Suppressor macrophage treated with lipopolysaccharide for 1 hour (primary cell): ENCODE data around the gene SIRPA.

Experiments used
- DNase-seq, 3 donors: peaks; one replicate each; pipeline ENCODE4 v3.0.0-alpha.2; 2020 to 2022

SIRPA gene

GRCh38 chr20:1870792-1871550 is 24.2 kb upstream of the SIRPA start:
- DNase-seq, result peak; percentile 57 to 70 (median 60)

DNA sequence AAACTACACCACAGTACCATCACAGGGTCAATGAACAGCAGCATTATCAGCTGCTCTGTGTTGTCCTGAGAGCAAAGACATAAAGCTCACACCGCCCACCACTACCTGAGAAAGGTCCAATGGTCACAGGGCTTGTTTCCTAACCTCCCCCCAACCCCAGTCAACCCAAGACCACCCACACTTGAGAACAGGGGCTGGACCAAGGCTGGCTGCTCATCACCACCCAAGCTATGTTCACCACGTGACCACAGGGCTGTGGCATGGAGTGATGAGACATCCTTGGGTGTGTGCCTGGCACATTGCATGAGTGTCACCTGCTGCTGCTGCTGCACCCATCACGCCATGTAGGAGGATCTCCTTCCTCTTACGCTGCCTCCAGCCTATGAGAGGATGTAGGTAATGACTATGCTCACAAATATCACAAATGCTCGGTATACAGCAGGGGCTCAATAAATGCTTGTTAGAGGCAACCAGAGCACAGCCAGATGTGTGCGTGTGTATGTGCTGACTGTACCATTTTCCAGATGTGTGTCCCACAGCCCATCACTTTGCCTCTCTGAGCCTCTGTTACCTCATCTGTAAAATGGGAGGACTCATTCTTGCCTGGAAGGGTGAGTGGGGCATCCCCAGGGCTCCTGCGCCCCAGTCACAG is 23.3 kb upstream of the SIRPA start:
- peak; percentile 59 to 75 (median 75) for DNase-seq

DNA sequence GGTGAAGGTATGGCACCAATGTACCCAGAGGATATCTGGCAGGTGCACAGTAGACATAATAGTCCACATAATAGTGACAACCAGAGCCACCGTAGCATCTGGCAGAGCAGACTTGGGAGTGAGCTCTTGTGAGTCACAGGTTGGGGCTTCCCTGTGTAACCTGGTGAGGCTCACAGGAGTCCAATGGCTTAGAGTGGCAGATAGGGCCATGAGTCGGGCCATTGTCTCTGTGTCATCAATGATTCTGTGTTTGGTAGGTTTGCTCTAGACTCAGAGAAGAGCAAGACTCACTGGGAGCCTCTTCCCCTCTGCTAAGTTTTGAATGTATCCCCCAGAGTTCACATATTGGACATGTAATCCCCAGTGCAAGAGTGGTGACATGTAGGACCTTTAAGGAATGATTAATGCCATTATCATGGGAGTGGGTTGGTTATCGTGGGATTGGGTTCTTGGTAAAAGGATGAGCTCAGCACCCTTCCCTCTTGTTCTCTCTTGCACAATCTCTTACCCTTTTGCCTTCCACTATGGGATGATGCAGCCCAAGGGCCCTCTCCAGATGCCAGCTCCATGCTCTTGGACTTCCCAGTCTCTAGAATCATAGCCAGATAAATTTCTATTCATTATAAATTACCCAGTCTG is 22.6 kb upstream of the SIRPA start:
- DNase-seq, result peak; percentile 55 to 79 (median 59)

DNA sequence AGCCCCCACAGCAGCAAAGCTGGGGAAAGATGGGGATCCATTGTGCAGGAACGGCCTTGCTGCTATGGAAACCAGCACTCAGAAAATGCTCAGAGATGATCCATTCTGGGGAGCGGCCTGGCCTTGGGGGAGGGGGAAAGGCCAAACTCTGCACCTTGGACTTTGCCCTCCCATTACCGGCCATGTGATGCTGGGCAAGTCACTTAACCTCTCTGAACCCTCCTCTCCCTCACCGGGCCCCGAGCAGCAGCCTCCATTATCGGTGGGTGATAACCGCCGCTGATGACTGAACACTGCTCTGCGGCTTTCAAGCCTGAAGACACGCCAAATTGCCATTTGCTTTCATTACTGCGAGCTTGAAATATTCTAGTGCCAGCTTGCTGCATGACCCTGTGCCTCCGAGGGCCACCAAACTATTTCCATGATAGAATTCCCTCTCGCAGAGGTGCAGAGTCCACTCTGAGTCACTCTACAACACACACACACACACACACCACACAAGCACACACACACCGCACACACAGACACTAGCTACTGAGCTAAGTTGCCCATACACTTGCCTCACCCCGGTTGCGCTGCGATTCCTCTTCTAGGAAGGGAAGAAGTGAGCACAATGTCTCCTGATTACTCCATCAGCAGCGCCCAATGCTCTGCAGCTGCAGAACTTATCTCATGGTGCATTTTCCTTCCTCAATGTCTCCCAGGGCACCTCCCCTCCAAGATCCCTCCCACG is 20.6 kb upstream of the SIRPA start:
- DNase-seq, result peak; percentile 82 to 91 (median 91)

DNA sequence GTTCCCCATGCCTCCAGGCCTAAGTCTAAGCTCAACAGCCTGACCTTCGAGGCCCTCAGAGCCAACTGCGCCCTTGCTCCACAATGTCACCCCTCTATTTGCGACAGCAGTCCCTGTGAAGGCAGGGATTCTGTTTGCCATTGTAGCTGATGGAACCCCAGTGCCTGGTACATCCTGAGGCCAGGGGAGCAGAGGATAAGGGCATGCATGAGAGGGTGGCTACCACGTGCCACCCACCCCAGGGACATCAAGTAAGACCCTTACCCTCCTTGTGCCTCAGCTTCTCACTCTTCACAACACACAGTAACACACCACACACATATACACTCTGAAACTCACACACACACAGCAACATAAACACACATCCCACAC is 20.0 kb upstream of the SIRPA start:
- DNase-seq, result no peak

DNA sequence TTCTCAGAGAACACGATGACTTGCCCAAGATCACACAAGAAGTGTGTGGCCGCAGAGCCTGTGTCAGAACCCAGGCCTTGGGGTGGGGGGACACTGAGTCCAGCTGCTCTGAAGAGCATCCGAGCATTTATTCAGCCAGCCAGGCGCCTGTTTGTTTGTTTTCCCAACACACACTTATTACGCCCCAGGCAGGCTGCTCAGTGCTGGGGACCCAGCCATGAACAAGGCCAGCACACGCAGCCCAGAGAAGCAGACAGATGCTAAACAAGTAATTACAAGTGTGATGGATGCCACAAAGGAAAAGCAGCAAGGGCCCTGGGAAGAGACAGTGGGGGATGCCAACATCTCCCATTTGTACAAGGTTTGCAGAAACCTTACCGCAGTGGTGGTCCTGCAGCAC is 19.4 kb upstream of the SIRPA start:
- DNase-seq, result no peak

- no peak for DNase-seq
Observed at GRCh38 chr20:1876217-1876921, 18.8 kb upstream of the SIRPA start.

- DNase-seq, result peak in 1 of 3 donors; percentile 78
Observed at GRCh38 chr20:1876975-1877608, 18.1 kb upstream of the SIRPA start.

DNA sequence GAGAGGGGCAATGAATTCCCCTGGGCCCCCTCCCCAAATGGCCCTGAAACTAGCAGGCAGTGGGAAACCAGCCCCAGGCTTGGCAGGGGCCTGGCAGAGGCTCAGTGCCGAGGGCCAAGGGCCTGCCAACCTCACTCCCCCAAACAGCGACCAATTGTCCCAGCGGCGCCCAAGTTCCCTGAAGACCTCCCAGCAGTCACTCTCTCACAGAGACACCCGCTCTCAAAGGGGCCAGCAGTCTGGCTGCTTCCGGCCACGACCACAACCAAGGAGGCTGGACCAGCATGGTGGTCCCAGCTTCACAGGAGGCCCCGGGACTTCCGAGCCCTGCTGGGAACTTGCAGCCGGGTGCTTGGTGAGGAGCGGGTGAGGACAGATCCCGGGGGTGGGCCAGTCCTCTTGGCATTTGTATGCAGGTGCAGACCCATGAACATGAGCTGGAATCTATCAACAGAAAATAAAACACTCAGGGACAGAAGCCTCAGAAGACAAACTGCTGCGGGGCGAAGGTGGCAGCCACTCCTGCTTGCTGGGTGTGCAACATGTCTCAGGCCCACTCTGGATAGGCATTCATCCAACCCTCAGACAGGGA is 17.5 kb upstream of the SIRPA start:
- no peak for DNase-seq

- no peak for DNase-seq
Observed at GRCh38 chr20:1879369-1879768, 15.8 kb upstream of the SIRPA start.

DNA sequence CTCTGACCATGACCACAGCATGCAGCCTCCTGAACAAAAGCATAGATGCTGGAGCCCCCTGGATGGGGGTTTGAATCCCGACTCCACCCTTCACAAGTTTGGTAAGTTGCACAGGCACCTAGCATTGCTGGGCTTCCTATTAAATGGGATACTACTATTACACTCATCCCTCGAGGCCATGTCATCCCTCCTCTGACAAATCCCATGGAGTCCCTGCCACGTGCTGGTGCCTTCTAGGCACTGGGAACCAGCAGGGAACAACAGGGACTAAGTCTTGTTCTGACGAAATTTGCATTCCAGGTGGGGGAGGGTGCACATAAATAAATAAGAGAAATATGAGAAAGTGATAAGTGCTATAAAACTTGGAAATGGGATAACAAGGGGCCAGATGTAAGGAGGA is 15.3 kb upstream of the SIRPA start:
- no peak for DNase-seq

- peak in 2 of 3 donors; percentile 47 to 51 for DNase-seq
Observed at GRCh38 chr20:1880529-1881239, 14.5 kb upstream of the SIRPA start.

DNA sequence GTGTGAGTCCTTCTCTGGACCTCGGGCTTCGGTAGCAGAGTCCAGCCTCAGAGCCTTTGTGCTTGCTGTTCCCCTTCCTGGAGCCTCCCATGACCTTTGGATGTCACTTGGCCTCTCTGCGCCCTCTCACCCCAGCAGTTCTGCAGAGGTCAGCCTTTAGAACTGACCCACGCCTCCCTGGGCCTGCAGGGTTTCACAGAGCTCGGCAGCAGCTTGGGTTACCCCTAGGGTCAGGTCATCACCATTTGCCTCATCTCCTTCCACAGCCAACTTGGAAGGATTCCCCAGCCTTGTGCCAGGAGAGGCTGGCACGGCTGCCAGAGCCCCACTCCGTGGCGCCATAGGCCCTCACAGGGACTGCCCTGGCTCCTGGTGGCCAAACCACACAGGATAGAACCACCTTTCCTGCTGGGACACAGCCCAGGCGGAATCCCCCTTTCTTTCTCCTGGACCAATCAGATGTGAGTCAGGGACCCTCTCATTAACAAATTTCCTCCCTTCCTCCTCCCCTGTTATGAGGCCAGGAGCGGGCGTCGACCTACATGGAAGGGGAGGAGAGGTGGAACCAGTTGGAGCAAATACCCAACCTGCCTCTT is 13.9 kb upstream of the SIRPA start:
- peak; percentile 57 to 67 (median 63) for DNase-seq

DNA sequence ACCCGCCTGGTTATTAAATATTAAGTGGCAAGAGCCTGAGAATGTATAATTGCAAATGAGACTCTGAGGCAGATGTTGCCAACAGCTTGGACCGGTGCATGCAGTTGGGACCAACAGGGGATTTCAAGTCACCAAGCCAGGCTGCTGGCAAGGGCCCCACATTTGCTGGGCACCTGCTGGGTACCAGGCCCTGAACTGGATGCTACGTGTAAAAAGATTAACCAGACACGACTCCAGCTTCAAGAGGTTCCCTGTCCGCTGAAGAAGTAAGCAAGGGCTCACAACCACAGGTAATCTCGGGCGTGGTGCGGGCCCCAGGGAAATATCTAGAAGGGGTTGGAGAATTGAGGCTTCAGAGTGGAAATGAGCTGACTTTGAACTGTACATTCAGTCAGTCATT is 13.2 kb upstream of the SIRPA start:
- no peak for DNase-seq

GRCh38 chr20:1883986-1884385 is 11.2 kb upstream of the SIRPA start:
- DNase-seq, result no peak

- no peak for DNase-seq
Observed at GRCh38 chr20:1885254-1885653, 10.0 kb upstream of the SIRPA start.

- no peak for DNase-seq
Observed at GRCh38 chr20:1885940-1886693, 9.1 kb upstream of the SIRPA start.

DNA sequence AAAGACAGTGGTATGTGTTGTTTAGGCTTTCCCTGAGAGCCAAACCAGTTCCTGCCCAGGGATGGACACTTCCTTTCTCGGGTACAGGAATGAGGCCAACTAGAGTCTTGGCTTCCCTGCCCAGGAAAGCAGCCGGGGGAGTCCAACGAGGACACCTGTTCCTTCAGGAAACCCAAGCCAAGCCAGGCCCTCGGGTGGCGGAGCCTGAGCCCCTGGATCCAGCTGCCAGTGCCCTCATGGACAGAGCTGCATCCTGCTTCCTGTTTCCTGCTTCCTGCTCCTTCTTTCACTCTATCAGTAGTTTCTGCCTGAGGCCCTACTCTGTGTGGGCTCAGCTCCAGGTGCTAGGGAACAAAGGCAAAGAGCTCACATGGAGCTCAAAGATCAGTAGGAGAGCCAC is 7.9 kb upstream of the SIRPA start:
- no peak for DNase-seq

DNA sequence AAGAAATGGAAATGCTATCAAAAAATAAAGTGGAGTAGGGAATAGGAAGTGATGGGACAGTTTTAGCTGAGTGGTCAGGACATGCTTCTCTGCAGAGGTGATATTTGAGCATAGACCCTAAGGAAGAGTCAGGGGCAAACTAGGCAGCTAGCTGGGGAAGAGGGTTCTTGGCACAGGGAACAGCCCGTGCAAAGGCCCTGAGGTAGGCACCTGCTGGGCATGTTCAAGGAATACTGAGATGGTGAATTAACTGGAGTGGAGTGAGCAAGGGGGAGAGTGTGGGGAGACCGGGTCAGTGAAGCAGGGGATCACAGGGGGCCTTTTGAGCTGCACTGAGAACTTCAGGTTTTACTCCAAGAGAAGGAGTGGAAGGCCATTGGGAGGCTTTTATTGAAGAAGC is 7.5 kb upstream of the SIRPA start:
- DNase-seq, result no peak
